GM18517 (cell line): ENCODE data around the gene LY6G6C.

Experiments used
- ATAC-seq: cut with Tn5 transposase; IDR thresholded peaks from one replicate; pipeline ENCODE4 v1.9.1; 2021; ENCODE audit warnings: mild to moderate bottlenecking, moderate library complexity; ENCODE audit not compliant: unreplicated experiment

LY6G6C gene

GRCh38 chr6:31687321-31687720 lies 34.2 kb downstream of the LY6G6C start:
- ATAC-seq: no peak

DNA sequence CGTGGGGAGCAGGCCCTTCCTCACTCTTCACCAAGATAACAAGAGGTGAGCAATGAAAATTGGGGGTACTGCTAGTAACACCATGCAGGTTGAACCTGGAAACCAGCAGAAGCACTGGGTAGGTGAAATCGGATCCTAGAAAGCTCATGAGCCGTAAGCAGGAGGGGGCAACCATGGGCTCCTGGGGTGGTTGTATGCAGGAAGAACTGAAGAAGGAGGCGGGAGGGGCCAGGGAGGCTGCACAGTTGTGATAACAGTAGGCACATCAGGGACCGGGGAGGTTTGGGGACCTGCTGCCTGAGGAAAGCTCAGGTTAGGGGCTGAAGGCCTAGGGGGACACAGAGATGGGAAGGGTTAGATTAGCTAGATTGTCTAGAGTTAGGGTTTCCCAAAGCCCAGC lies 35.1 kb downstream of the LY6G6C start:
- no peak for ATAC-seq

DNA sequence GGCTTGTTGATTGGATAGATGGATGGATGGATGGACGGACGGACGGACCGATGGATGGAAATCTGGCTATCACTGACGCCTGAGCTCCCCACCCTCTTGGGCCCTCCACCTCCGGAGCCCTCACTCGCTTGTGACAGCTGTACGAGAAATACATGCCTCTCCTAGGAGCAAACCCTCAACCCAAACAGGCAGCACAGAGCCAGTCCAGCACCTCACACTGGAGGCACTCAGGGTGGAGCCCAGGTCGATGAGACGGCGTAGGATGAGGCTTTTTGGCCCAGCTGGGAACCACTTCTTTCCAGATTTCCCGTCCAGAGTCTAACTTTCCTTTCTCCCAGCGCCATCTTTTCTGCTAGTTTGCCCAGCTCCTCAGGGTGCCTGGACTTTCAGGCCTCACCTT lies 38.0 kb downstream of the LY6G6C start:
- ATAC-seq: no peak

DNA sequence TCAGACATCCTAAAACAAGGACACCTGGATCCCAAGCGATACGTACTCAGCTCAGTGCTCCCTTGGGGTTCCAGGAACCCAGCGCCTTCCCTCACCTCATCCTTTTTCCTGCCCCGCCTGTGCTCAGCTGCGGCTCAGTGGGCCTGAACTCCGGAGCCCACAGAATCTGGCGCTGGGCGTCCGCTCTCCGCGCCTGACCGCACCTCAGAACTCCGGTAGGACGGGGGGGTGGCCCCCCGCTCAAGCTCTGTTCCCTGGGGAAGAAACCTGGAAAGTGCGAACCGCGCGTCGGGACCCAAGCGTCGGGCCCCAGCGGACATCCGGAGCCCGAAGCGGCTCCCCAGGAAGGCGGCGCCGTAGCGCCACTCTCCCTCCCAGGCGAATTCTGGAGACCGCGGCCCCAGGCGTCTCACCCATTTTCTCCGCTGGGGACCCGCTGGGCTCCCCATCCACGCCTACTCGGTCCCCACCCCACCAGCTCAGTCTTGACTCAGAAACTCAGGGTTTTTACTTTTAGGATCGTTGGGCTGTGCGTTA lies 40.3 kb downstream of the LY6G6C start:
- ATAC-seq: no peak

DNA sequence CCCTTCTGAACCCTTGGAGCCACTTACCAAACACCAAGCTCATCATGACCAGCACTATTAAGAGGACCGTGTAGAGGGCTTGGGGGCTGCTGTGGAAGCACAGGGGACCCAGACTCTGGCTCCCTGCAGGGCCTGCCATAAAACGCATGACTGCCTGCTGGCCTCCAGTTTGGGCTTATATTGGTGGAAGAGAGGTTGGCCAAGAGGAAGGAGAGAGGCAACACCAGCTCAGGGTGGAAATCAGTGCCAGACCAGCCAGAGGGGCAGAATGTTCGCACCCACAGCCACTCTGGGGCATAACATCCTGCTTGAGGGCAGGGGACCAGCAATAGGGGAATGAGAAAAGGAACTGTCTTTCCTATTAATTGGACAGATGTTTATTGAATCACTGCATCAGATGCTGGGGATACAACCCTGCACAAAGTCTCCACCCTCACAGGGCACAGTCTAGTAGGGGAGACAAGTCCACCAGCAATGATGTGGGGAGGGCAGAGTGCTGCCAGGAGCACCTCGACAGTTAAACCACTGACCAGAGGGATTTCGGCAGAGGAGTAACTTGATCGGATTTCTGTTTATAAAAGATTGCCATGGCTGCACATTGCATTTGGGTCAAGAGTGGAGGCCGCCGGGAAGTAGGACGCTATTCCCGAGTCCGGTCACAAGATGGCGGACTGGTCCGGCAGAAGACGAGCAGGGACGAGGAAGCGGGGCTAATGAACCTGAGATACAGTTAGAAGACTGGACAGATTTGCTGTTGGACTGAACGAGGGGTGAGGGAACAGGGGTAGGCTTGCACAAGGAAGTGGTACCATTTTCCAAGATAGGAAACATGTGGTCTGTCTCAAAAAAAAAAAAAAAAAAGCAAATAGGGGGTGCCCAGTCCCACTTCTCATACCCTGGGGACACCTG lies 41.1 kb downstream of the LY6G6C start, which contains the start of gene LY6G5C:
LY6G5C (minus strand) TSS at position 842 of the 909 bp plus-strand sequence; CDS start at position 148, 694 bp downstream.
- ATAC-seq: no peak

GRCh38 chr6:31677955-31678354 lies 43.6 kb downstream of the LY6G6C start:
- no peak for ATAC-seq

DNA sequence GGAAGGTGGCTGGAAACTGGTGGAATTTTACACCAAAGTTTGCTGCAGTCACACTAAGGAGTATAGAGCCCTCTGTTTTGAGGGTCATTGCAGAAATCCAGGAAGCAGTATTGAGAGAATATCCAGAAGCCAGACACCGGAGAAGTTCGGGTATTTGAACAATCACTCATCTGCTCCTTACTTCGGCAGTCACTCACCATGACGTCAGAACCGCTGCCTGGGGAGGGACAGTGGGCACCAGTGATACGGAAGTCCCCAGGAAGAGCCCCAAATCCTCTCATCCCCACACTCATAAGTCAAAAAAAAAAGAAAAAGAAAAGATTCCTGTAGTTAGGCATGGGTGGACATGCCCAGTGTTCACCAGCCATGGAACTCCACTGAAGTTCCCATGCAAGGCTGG lies 44.6 kb downstream of the LY6G6C start:
- no peak for ATAC-seq

GRCh38 chr6:31676322-31676903 lies 45.1 kb downstream of the LY6G6C start:
- ATAC-seq: no peak

- no peak for ATAC-seq
Observed at GRCh38 chr6:31669676-31670075, 51.9 kb downstream of the LY6G6C start, which contains the start of gene LY6G5B. LY6G5B (plus strand) TSS chr6:31669976; CDS start chr6:31670951, 975 bp downstream.
